Body of pancreas (tissue), 4 donors: ENCODE measurements around the gene GDPD3. TPM values are rescaled to one million over a fixed set of nuclear protein-coding genes. Genes with fewer than 3 reads are reported as not detected.

Experiments
- ATAC-seq: fragments of 150-250 bp; one replicate; pipeline ENCODE4 v1.9.1; 2016
- DNase-seq, 4 donors: peaks; one replicate each; pipeline ENCODE4 v3.0.0-alpha.2; 2019
- H3K27ac ChIP-seq, 4 donors: fragments of 200-600 bp; sonication (generic); 1 replicate in 3 of 4; 2 replicates in 1 of 4; pipeline versions ENCODE4 v1.5.1 to v1.6.1; 2016 to 2019; ENCODE audit warnings: mild to moderate bottlenecking in 1 of 4, mixed read lengths in 1 of 4, moderate library complexity in 1 of 4
- H3K27me3 ChIP-seq, 2 donors: fragments of 200-600 bp; sonication (generic); one replicate each; pipeline ENCODE4 v1.6.0; 2016; ENCODE audit warnings: mild to moderate bottlenecking in 1 of 2
- H3K36me3 ChIP-seq, 2 donors: fragments of 200-600 bp; sonication (generic); replicated peaks in 1 of 2; 2 replicates each; pipeline ENCODE4 v1.5.1; 2016; ENCODE audit warnings: low read depth in 2 of 2; ENCODE audit not compliant: insufficient read depth in 1 of 2
- H3K4me1 ChIP-seq: fragments of 200-600 bp; sonication (generic); one replicate; pipeline ENCODE4 v1.6.0; 2016
- H3K4me3 ChIP-seq, 2 donors: fragments of 200-600 bp; sonication (generic); 1 replicate in 1 of 2; 2 replicates in 1 of 2; pipeline ENCODE4 v1.5.1; 2016 to 2019
- H3K9me3 ChIP-seq, 3 donors: fragments of 200-600 bp; sonication (generic); 1 replicate in 2 of 3; 2 replicates in 1 of 3; pipeline ENCODE4 v1.5.1; 2016
- POLR2A ChIP-seq, 3 donors: fragments of 450-650 bp; IDR thresholded peaks; one replicate each; pipeline ENCODE4 v1.6.1; 2016; ENCODE audit warnings: antibody characterized with exemption in 3 of 3, mild to moderate bottlenecking in 2 of 3
- WGBS, 2 donors: methylation state at CpG; one replicate each; pipeline ENCODE4 v1.1.5; 2017; 5-methylcytosine and 5-hydroxymethylcytosine counted together
- intact Hi-C: fragments of 100-400 bp; cut with DNase I; formaldehyde crosslinking; loops from one replicate; pipeline ENCODE4 v1.15.1; 2023
- total RNA-seq, 2 donors: library from RNA; depleted of rRNA; stranded (reverse); fragments of >200 nt; gene quantifications; one replicate each; pipeline ENCODE4 v1.1.0, GENCODE V29; 2016
- TF ChIP-seq, protein P1 (sequence below), 7 experiments: fragments of 450-650 bp in 4 of 7; fragments of 200-600 bp in 3 of 7; sonication (generic) in 3 of 7; IDR thresholded peaks; one replicate each; pipeline ENCODE4 v1.5.1; 2016 to 2019; ENCODE audit warnings: antibody characterized with exemption in 7 of 7

Gene GDPD3
- total RNA-seq, 2 donors from 2014 or later: 1.8 TPM; not detected in 1

DNA sequence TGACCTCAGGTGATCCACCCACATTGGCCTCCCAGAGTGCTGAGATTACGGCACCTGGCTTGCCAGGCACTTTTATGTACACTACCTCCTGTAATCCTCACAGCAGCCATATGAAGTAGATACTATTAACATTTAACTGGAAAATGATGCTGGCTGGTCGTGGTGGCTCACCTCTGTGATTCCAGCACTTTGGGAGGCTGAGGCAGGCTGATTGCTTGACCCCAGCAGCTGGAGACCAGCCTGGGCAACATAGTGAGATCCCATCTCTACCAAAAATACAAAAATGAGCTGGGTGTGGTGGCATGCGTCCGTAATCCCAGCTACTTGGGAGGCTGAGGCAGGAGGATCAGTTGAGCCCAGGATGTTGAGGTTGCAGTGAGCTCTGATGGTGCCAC lies 11.6 kb upstream of the GDPD3 start:
- Histone ChIP-seq H3K9me3 (no peaks in the 10 kb centered on the region), H3K36me3 (no peaks in the 10 kb centered on the region), H3K4me3 (no peak overlapping the region), H3K4me1 (peaks cover 24% of the 10 kb centered on the region), H3K27ac (no peak overlapping the region), H3K27me3 (no peaks in the 10 kb centered on the region)
- WGBS, 2 donors: 88 to 90% methylated on average over 3 to 4 of the region's 4 CpGs
- DNase-seq: no peak
- TF ChIP-seq, protein P1, sequence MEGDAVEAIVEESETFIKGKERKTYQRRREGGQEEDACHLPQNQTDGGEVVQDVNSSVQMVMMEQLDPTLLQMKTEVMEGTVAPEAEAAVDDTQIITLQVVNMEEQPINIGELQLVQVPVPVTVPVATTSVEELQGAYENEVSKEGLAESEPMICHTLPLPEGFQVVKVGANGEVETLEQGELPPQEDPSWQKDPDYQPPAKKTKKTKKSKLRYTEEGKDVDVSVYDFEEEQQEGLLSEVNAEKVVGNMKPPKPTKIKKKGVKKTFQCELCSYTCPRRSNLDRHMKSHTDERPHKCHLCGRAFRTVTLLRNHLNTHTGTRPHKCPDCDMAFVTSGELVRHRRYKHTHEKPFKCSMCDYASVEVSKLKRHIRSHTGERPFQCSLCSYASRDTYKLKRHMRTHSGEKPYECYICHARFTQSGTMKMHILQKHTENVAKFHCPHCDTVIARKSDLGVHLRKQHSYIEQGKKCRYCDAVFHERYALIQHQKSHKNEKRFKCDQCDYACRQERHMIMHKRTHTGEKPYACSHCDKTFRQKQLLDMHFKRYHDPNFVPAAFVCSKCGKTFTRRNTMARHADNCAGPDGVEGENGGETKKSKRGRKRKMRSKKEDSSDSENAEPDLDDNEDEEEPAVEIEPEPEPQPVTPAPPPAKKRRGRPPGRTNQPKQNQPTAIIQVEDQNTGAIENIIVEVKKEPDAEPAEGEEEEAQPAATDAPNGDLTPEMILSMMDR (IDR thresholded peaks at IDR 0.05): no peak
- TF ChIP-seq POLR2A (IDR thresholded peaks at IDR 0.05): no peak
- intact Hi-C loops: no loop called here
- ATAC-seq: no peak

DNA sequence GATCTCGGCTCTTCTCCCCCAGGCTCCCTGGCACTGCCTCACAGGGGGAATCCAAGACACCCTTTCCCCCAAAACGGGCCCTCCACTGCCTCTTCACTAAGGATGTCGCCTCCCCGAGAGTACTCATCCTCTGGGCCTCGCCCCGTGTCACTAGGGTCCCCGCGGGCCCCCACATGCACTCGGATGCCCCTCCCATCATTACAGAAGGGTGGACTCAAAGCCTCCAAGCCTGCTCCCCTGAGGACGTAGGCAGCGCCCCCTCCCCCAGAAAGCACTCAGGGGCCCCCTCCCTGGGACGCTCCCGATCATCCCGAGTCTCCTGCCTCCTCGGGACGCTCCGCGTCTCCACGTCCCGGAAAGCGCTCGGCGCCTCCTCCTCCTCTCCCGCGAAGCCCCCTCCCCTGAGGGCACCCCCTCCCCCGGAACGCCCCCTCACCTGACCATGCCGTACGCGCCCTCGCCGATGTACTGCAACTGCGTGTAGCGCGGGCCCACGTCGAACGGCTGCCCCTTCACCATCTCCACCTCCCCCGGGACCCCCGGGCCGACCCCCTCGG lies 9.3 kb upstream of the GDPD3 start:
- H3K4me1 ChIP-seq: peaks cover 24% of the 10 kb centered on the region
- no peak for ATAC-seq
- H3K9me3 ChIP-seq: no peaks in the 10 kb centered on the region
- WGBS, 2 donors: 4 to 19% methylated on average over 8 to 29 of the region's 42 CpGs
- peak overlapping the region; percentile 62 to 81 (median 76) for H3K27ac ChIP-seq
- peak in 2 of 4 donors; percentile 11 to 12 for DNase-seq
- TF ChIP-seq POLR2A (IDR thresholded peaks at IDR 0.05): no peak
- TF ChIP-seq, protein P1 (IDR thresholded peaks at IDR 0.05): no peak
- peaks cover 0 to under 1% of the 10 kb centered on the region in 2 donors for H3K36me3 ChIP-seq
- H3K27me3 ChIP-seq: no peaks in the 10 kb centered on the region
- intact Hi-C loops: no loop called here
- H3K4me3 ChIP-seq: peak overlapping the region; percentile 79 to 96

DNA sequence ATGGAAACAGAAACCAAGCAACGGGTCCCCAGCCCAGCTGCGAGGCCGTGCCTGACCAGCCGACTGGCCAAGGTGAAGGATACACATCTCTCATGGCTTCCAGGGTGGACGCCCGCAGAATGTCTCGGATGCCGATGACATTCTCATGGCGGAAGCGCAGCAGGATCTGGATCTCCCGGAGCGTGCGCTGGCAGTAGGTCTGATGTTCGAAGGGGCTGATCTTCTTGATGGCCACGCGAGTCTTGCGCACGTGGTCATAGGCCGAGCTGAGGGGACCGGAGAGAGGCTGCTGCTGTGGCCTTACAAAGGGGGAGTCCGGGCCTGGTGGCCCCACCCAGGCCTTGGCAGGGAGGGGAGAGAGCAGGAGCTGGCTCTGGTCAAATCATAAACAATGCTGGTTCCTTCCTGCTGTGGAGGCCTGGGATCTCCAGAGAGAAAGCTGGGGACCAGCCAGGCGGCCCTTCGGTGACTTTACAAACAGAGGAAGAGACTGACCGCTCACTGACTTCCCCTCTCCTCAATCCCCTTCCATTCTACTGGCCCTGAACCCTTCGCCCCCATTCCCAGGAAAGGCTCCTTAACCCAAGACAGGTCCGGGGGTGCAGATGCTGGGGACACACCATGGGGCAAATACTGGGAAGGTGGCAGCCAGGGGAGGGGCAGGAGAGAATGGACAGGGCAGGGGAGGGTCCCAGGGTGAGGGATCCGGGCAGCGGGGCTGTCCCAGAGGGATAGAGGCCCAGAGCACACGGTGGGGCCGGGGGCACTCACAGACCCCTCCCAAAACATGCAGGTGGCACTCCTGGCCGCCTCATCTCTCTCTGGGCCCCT lies 8.6 kb upstream of the GDPD3 start:
- intact Hi-C loops: no loop called here
- Histone ChIP-seq H3K4me3 (peak overlapping the region in 1 of 2 donors; percentile 79), H3K27ac (peak overlapping the region in 3 of 4 donors; percentile 70 to 81 (median 81)), H3K9me3 (no peaks in the 10 kb centered on the region), H3K27me3 (no peaks in the 10 kb centered on the region), H3K36me3 (peaks cover 0 to 3% of the 10 kb centered on the region in 2 donors), H3K4me1 (peaks cover 24% of the 10 kb centered on the region)
- ATAC-seq (no peak), DNase-seq (peak in 3 of 4 donors; percentile 39 to 43 (median 39))
- TF ChIP-seq, protein P1 (IDR thresholded peaks at IDR 0.05): no peak
- TF ChIP-seq POLR2A (IDR thresholded peaks at IDR 0.05): no peak
- WGBS, 2 donors: 52 to 70% methylated on average over 15 to 31 of the region's 31 CpGs

DNA sequence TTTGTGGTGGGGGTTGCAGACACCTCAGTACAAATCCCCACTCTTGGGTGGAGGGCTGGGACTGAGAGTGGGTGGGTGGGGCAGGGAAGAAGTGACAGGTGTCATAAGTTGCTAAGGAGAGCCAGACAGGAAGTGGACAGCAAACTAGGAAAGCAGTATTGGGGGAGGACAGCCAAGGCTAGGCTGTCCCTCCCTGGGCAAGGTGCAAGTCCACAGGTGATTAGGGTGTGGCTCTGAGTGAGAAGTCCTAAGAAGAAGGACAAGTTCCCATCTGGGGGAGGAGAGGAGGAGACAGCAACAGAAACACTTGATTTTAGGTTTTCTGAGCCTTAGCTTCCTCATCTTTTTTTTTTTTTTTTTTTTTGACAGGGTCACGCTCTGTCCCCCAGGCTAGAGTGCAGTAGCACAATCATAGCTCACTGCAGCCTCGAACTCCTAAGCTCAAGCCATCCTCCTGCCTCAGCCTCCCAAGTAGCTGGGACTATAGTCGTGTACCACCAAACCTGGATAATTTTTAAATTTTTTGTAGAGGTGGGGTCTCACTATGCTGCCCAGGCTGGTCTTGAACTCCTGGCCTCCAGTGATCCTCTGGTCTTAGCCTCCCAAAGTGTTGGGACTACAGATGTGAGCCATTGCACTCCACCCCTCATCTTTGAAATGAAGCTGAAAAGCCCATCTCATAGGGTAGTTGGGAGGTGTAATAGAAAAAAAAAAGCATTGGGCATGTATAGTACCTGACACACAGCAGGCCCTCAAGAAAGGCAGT lies 7.2 kb upstream of the GDPD3 start:
- H3K27me3 ChIP-seq: no peaks in the 10 kb centered on the region
- no peak overlapping the region for H3K27ac ChIP-seq
- ATAC-seq (no peak), DNase-seq (no peak)
- 90 to 95% methylated on average over 3 of the region's 3 CpGs for WGBS, 2 donors
- no peak overlapping the region for H3K4me3 ChIP-seq
- peaks cover 0 to 3% of the 10 kb centered on the region in 2 donors for H3K36me3 ChIP-seq
- H3K4me1 ChIP-seq: peaks cover 24% of the 10 kb centered on the region
- H3K9me3 ChIP-seq: no peaks in the 10 kb centered on the region
- TF ChIP-seq, protein P1 (IDR thresholded peaks at IDR 0.05): no peak
- TF ChIP-seq POLR2A (IDR thresholded peaks at IDR 0.05): no peak
- intact Hi-C loops: no loop called here
